DOHH2 (cell line): ENCODE results near the gene SLC6A9.

Experiments
- H3F3A ChIP-seq: fragments of 200-600 bp; sonication (generic), shearing (Covaris generic); 2 replicates; pipeline ENCODE4 v1.6.0; 2016; ENCODE audit warnings: antibody characterized with exemption, mild to moderate bottlenecking; ENCODE audit not compliant: control insufficient read depth, insufficient read depth
- H3K27ac ChIP-seq: fragments of 200-600 bp; sonication (generic); 2 replicates; pipeline ENCODE4 v1.5.1; 2014; ENCODE audit warnings: low read depth, mild to moderate bottlenecking, low read length, moderate library complexity
- H3K27me3 ChIP-seq: fragments of 200-600 bp; sonication (generic); 2 replicates; pipeline ENCODE4 v1.6.1; 2014; ENCODE audit warnings: mild to moderate bottlenecking, low read length, mixed read lengths; ENCODE audit not compliant: control insufficient read depth
- H3K36me3 ChIP-seq: fragments of 200-600 bp; sonication (generic); 2 replicates; pipeline ENCODE4 v1.6.1; 2014; ENCODE audit warnings: mild to moderate bottlenecking, low read length, moderate library complexity, mixed read lengths; ENCODE audit not compliant: control insufficient read depth
- H3K4me1 ChIP-seq: fragments of 200-600 bp; sonication (generic); 2 replicates; pipeline ENCODE4 v1.6.1; 2014; ENCODE audit warnings: mild to moderate bottlenecking, low read length, mixed read lengths; ENCODE audit not compliant: control insufficient read depth
- H3K4me2 ChIP-seq: fragments of 200-600 bp; sonication (generic); 2 replicates; pipeline ENCODE4 v1.6.0; 2014; ENCODE audit warnings: mild to moderate bottlenecking, low read length, moderate library complexity
- H3K4me3 ChIP-seq: fragments of 200-600 bp; sonication (generic); 2 replicates; pipeline ENCODE4 v1.5.1; 2014; ENCODE audit warnings: mild to moderate bottlenecking, low read length, mixed read lengths
- H3K79me2 ChIP-seq: fragments of 200-600 bp; sonication (generic); 2 replicates; pipeline ENCODE4 v1.6.1; 2014; ENCODE audit warnings: mild to moderate bottlenecking, low read length, mixed read lengths; ENCODE audit not compliant: control insufficient read depth
- H3K9me2 ChIP-seq: fragments of 200-600 bp; sonication (generic); replicated peaks from 2 replicates; pipeline ENCODE4 v1.6.1; 2014; ENCODE audit warnings: mild to moderate bottlenecking, low read length, mixed read lengths; ENCODE audit not compliant: control insufficient read depth
- H3K9me3 ChIP-seq: fragments of 200-600 bp; sonication (generic); 2 replicates; pipeline ENCODE4 v1.6.1; 2014; ENCODE audit warnings: antibody characterized with exemption, low read length, mixed read lengths; ENCODE audit not compliant: control insufficient read depth, insufficient read depth
- H4K20me1 ChIP-seq: fragments of 200-600 bp; sonication (generic); 2 replicates; pipeline ENCODE4 v1.6.0; 2014; ENCODE audit warnings: low read depth, mild to moderate bottlenecking, antibody characterized with exemption, low read length, moderate library complexity; ENCODE audit not compliant: control insufficient read depth, insufficient read depth
- EZH2phosphoT487 ChIP-seq: fragments of 200-600 bp; sonication (generic); IDR thresholded peaks from 2 replicates; pipeline ENCODE4 v1.6.1; 2017; ENCODE audit warnings: borderline replicate concordance, mild to moderate bottlenecking, antibody characterized with exemption, low read length, moderate library complexity, mixed read lengths
- TF ChIP-seq, protein P1 (sequence below): fragments of 200-600 bp; sonication (generic); IDR thresholded peaks from one replicate; pipeline ENCODE4 v1.5.1; 2014; ENCODE audit warnings: antibody characterized with exemption, mild to moderate bottlenecking, low read depth, low read length; ENCODE audit not compliant: poor library complexity, severe bottlenecking

SLC6A9 gene

GRCh38 chr1:44059212-44059611 is 27.9 kb upstream of the SLC6A9 start:
- H3F3A ChIP-seq = no peaks in the 10 kb centered on the region
- no peak overlapping the region for H3K4me2 ChIP-seq
- TF ChIP-seq EZH2phosphoT487 = no peak
- TF ChIP-seq, protein P1, sequence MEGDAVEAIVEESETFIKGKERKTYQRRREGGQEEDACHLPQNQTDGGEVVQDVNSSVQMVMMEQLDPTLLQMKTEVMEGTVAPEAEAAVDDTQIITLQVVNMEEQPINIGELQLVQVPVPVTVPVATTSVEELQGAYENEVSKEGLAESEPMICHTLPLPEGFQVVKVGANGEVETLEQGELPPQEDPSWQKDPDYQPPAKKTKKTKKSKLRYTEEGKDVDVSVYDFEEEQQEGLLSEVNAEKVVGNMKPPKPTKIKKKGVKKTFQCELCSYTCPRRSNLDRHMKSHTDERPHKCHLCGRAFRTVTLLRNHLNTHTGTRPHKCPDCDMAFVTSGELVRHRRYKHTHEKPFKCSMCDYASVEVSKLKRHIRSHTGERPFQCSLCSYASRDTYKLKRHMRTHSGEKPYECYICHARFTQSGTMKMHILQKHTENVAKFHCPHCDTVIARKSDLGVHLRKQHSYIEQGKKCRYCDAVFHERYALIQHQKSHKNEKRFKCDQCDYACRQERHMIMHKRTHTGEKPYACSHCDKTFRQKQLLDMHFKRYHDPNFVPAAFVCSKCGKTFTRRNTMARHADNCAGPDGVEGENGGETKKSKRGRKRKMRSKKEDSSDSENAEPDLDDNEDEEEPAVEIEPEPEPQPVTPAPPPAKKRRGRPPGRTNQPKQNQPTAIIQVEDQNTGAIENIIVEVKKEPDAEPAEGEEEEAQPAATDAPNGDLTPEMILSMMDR = no peak
- H3K27ac ChIP-seq = no peak overlapping the region
- H3K36me3 ChIP-seq = no peaks in the 10 kb centered on the region
- H3K4me3 ChIP-seq = no peak overlapping the region
- H3K9me3 ChIP-seq = no peaks in the 10 kb centered on the region
- no peaks in the 10 kb centered on the region for H3K9me2 ChIP-seq
- H3K4me1 ChIP-seq = no peaks in the 10 kb centered on the region
- H3K79me2 ChIP-seq = no peaks in the 10 kb centered on the region
- 0 out of 2 replicates have a peak, but pooled peaks cover 8% of the 10 kb centered on the region for H3K27me3 ChIP-seq
- H4K20me1 ChIP-seq = no peaks in the 10 kb centered on the region

GRCh38 chr1:44057293-44057692 is 26.0 kb upstream of the SLC6A9 start:
- no peaks in the 10 kb centered on the region for H4K20me1 ChIP-seq
- no peaks in the 10 kb centered on the region for H3K4me1 ChIP-seq

GRCh38 chr1:44053394-44053793 is 22.1 kb upstream of the SLC6A9 start:
- Histone ChIP-seq H3K27me3 (peaks cover 5% of the 10 kb centered on the region; the same call in 1 of the 2 replicates), H3K4me2 (no peak overlapping the region), H3K4me1 (no peaks in the 10 kb centered on the region), H3K79me2 (no peaks in the 10 kb centered on the region), H3F3A (no peaks in the 10 kb centered on the region), H3K9me2 (no peaks in the 10 kb centered on the region), H4K20me1 (no peaks in the 10 kb centered on the region), H3K27ac (no peak overlapping the region), H3K36me3 (no peaks in the 10 kb centered on the region), H3K9me3 (no peaks in the 10 kb centered on the region), H3K4me3 (no peak overlapping the region)
- TF ChIP-seq, protein P1 = no peak
- no peak for TF ChIP-seq EZH2phosphoT487

More at GRCh38 chr1:44057293-44057692, 26.0 kb upstream of the SLC6A9 start:
- Histone ChIP-seq H3K27ac (no peak overlapping the region), H3K4me2 (no peak overlapping the region), H3K9me3 (no peaks in the 10 kb centered on the region), H3K4me3 (no peak overlapping the region), H3K27me3 (0 out of 2 replicates have a peak, but pooled peaks cover 2% of the 10 kb centered on the region), H3K36me3 (no peaks in the 10 kb centered on the region), H3F3A (no peaks in the 10 kb centered on the region), H3K79me2 (no peaks in the 10 kb centered on the region), H3K9me2 (no peaks in the 10 kb centered on the region)
- no peak for TF ChIP-seq EZH2phosphoT487
- TF ChIP-seq, protein P1 = no peak

GRCh38 chr1:44050261-44050660 is 19.0 kb upstream of the SLC6A9 start:
- no peaks in the 10 kb centered on the region for H3K79me2 ChIP-seq
- H3F3A ChIP-seq = no peaks in the 10 kb centered on the region
- H4K20me1 ChIP-seq = no peaks in the 10 kb centered on the region
- no peak overlapping the region for H3K4me3 ChIP-seq
- peaks cover 4% of the 10 kb centered on the region; the same call in 1 of the 2 replicates for H3K4me1 ChIP-seq
- no peak overlapping the region for H3K27ac ChIP-seq
- H3K9me3 ChIP-seq = no peaks in the 10 kb centered on the region
- H3K36me3 ChIP-seq = no peaks in the 10 kb centered on the region
- peaks cover 9% of the 10 kb centered on the region; the same call in 1 of the 2 replicates for H3K27me3 ChIP-seq
- no peak overlapping the region for H3K4me2 ChIP-seq
- TF ChIP-seq, protein P1 = no peak
- TF ChIP-seq EZH2phosphoT487 = no peak
- no peaks in the 10 kb centered on the region for H3K9me2 ChIP-seq
